GM13977 (cell line): ENCODE measurements around the gene NR4A3.

Experiments used
- DNase-seq: peaks from one replicate; pipeline ENCODE4 v3.0.0; 2012; ENCODE audit warnings: low spot score
- in situ Hi-C: fragments of 300-500 bp; cut with MboI; formaldehyde crosslinking; loops from one replicate; pipeline ENCODE4 v1.12.0; 2022; ENCODE audit warnings: low sequenced_read_pairs, low pct_unique_long_range_greater_than_20kb, mixed read lengths, inconsistent platforms; ENCODE audit not compliant: unreplicated experiment
- TF ChIP-seq, protein P1 (sequence below): IDR thresholded peaks from 2 replicates; pipeline ENCODE4 v1.5.1; 2012; ENCODE audit warnings: mild to moderate bottlenecking, control low read depth; ENCODE audit not compliant: insufficient read depth; ENCODE audit errors: extremely low read depth, missing control alignments

NR4A3 gene

DNA sequence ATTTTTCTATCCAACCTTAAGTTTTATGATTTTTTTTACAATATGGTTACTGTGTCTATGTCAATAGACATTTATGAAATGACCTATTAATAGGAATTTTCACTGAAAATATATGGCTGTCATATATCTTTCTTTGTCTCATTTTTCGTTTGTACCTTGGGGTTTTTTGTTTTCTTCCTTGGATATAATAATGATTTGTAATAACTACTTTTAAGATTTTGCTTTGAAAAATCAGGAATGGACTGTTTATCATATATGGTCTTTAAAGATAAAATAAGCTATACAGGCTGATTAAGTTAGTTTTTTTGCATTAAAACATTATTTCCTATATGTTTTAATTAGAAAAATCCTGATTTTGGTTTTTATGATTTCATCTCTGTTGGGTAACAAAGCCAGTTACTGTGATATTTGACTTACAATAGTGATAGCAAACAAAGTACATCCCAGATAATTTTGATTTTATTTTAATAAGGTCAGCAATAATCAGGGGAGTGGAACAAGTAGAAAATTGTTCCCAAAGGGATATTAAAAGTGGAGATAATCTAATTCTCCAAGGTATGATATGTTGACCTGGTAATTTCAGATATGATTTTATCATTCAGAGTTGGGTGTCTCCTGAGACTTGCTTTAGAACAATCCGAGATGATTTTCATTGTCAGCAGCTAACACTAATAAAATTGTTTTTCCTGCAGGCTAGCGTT lies 10.3 kb downstream of the NR4A3 start:
- DNase-seq: no peak
- in situ Hi-C loops: loop anchor here (10.0 to 25.0 kb wide), 2 partner anchors 183 to 380 kb away; no protein-coding TSS in a partner anchor
- TF ChIP-seq, protein P1, sequence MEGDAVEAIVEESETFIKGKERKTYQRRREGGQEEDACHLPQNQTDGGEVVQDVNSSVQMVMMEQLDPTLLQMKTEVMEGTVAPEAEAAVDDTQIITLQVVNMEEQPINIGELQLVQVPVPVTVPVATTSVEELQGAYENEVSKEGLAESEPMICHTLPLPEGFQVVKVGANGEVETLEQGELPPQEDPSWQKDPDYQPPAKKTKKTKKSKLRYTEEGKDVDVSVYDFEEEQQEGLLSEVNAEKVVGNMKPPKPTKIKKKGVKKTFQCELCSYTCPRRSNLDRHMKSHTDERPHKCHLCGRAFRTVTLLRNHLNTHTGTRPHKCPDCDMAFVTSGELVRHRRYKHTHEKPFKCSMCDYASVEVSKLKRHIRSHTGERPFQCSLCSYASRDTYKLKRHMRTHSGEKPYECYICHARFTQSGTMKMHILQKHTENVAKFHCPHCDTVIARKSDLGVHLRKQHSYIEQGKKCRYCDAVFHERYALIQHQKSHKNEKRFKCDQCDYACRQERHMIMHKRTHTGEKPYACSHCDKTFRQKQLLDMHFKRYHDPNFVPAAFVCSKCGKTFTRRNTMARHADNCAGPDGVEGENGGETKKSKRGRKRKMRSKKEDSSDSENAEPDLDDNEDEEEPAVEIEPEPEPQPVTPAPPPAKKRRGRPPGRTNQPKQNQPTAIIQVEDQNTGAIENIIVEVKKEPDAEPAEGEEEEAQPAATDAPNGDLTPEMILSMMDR: no peak

DNA sequence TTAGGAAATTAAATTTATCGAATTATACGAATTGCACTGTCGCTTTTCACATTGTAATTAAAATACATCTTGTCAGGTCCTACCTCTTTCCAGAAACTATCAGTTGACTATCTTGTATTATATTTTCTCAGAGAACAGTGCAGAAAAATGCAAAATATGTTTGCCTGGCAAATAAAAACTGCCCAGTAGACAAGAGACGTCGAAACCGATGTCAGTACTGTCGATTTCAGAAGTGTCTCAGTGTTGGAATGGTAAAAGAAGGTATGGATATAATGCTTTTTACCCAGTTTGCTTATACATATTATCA lies 10.8 kb downstream of the NR4A3 start:
- in situ Hi-C loops: loop anchor here (10.0 to 25.0 kb wide), 2 partner anchors 182 to 380 kb away; no protein-coding TSS in a partner anchor
- DNase-seq: no peak
- TF ChIP-seq, protein P1: no peak

DNA sequence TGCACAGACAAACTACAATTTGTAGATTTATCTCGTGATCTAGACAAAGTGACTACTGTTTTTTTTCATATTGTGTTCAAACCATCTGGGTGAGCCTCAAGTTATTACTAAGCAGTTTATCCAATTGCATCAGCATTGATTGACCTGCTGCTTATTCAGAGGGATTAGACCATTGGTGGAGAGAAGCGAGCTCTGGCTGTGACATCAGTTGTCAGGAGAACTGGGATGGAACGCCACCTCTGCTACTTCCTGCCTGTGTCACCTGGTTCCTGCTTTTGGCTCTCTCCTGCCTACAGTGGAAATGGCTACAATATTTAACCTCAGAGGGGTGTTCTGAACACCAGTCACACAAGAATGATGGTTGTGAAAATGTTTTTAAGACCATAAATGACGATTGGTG lies 12.1 kb downstream of the NR4A3 start:
- in situ Hi-C loops: loop anchor here (10.0 to 25.0 kb wide), 2 partner anchors 181 to 379 kb away; no protein-coding TSS in a partner anchor
- TF ChIP-seq, protein P1: no peak
- no peak for DNase-seq

DNA sequence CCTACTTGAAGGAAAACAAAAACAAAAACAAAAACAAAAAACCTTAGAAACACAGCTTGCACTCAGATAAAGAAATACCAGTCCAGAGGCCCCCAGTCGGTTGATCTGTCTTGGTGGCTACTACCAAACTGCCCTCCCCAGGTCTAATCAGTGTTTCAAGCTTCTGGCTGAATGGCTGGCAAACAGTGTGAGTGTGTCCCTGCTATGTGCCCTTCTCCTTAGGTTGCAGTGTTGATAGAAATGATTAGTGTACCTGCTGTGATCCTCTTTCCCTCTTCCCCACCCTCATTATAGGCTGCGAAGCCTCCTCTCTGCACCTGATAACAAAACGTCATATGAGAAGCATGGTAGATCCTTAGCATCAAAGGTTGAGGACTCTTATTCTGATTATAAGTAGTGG lies 12.8 kb downstream of the NR4A3 start:
- TF ChIP-seq, protein P1: no peak
- in situ Hi-C loops: loop anchor here (10.0 to 25.0 kb wide), 2 partner anchors 180 to 378 kb away; no protein-coding TSS in a partner anchor
- DNase-seq: no peak

DNA sequence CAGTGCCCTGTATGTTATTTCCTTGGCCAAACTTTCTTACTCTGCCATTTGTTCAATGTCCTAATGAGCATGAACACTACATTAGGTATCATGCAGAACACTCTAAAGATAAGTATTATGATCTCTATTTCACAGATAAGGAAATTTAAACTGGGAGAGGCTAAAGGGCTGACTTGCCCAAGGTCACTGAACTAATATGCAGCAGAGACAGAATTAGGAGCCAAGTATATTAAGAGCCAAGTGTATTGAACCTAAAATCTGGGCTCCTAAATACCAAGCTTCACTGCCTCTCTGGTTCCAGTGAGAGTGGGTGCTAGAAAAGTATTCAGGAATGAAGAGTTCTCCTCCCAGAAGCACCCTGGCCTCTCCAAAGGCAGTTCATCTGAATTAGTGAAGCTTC lies 13.5 kb downstream of the NR4A3 start:
- in situ Hi-C loops: loop anchor here (10.0 to 25.0 kb wide), 2 partner anchors 180 to 377 kb away; no protein-coding TSS in a partner anchor
- TF ChIP-seq, protein P1: no peak
- DNase-seq: no peak

DNA sequence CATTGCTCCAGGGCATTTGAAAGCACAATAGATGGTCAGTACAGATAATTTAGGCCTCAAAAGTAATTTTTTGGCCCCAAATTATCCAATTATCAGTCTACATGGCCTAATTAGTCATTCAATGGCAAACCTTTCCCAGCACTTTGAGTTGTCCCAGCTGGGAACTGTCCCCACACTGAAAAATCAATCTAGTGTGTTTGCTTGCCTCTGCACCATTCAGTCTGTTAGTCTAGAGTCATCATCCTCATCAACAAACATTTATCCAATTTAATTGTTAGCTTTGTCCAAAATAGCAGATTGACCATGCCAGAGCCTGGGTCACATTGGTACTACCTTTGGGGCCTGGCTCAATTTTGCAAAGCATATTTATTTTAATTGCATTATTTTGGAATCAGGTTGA lies 13.9 kb downstream of the NR4A3 start:
- in situ Hi-C loops: loop anchor here (10.0 to 25.0 kb wide), 2 partner anchors 179 to 377 kb away; no protein-coding TSS in a partner anchor
- DNase-seq: no peak
- TF ChIP-seq, protein P1: no peak
